ENCODE measurements around the gene ESR1. TPM values are rescaled to one million over a fixed set of nuclear protein-coding genes. Genes with fewer than 3 reads are reported as not detected.
A peak's percentile ranks its signal among the peaks of the same experiment; 100 is the strongest.
"Not testable (repeated sequence)": the region's sequence is repeated elsewhere in the genome, so short reads cannot be mapped to it uniquely, and the experiment has no call there.

The ESR1 gene
- total RNA-seq, 2 donors from 2014 or later, result 0.16 to 1.3 TPM

GRCh38 chr6:152136449-152136825 is 329.0 kb downstream of the ESR1 start:
- peaks cover 0 to 28% of the 10 kb centered on the region in 2 donors for H3K36me3 Mint-ChIP-seq
- H3K27ac Mint-ChIP-seq, result no peak overlapping the region
- H3K9me3 Mint-ChIP-seq, result no peaks in the 10 kb centered on the region
- ATAC-seq (no peak), DNase-seq (ENCODE audit: low spot score in 2 of 2) (no peak)

GRCh38 chr6:152138344-152138743 is 330.9 kb downstream of the ESR1 start:
- H3K9me3 Mint-ChIP-seq; ATAC-seq; DNase-seq (ENCODE audit: low spot score in 2 of 2): not testable (repeated sequence)
- Mint-ChIP-seq H3K36me3 (peaks cover 0 to 20% of the 10 kb centered on the region in 2 donors), H3K27ac (peak overlapping the region in 1 of 2 donors; percentile 57)

- no peak overlapping the region for H3K27ac Mint-ChIP-seq
- H3K36me3 Mint-ChIP-seq, result peaks cover 4 to 7% of the 10 kb centered on the region in 2 donors
- ATAC-seq (no peak), DNase-seq (ENCODE audit: low spot score in 2 of 2) (no peak)
- H3K9me3 Mint-ChIP-seq, result no peaks in the 10 kb centered on the region
Measured at GRCh38 chr6:152142105-152142504, 334.6 kb downstream of the ESR1 start.

- Mint-ChIP-seq H3K9me3 (no peaks in the 10 kb centered on the region), H3K27ac (no peak overlapping the region), H3K36me3 (peaks cover 7 to 16% of the 10 kb centered on the region in 2 donors)
- no peak for ATAC-seq
- DNase-seq (ENCODE audit: low spot score in 2 of 2), result no peak
Measured at GRCh38 chr6:152143359-152143758, 335.9 kb downstream of the ESR1 start.

- DNase-seq (ENCODE audit: low spot score in 2 of 2) (no peak), ATAC-seq (no peak)
- Mint-ChIP-seq H3K9me3 (no peaks in the 10 kb centered on the region), H3K27ac (no peak overlapping the region), H3K36me3 (peaks cover 7 to 24% of the 10 kb centered on the region in 2 donors)
Measured at GRCh38 chr6:152146385-152146784, 338.9 kb downstream of the ESR1 start.

GRCh38 chr6:152147269-152147668 is 339.8 kb downstream of the ESR1 start:
- H3K36me3 Mint-ChIP-seq, result peaks cover 7 to 32% of the 10 kb centered on the region in 2 donors
- DNase-seq (ENCODE audit: low spot score in 2 of 2) (no peak), ATAC-seq (no peak)
- no peaks in the 10 kb centered on the region for H3K9me3 Mint-ChIP-seq
- H3K27ac Mint-ChIP-seq, result peak overlapping the region; percentile 29 to 91

GRCh38 chr6:152148412-152148811 is 340.9 kb downstream of the ESR1 start:
- ATAC-seq (no peak), DNase-seq (ENCODE audit: low spot score in 2 of 2) (no peak)
- no peaks in the 10 kb centered on the region for H3K9me3 Mint-ChIP-seq
- no peak overlapping the region for H3K27ac Mint-ChIP-seq
- peaks cover 7 to 32% of the 10 kb centered on the region in 2 donors for H3K36me3 Mint-ChIP-seq

GRCh38 chr6:152150196-152150595 is 342.7 kb downstream of the ESR1 start:
- no peak for DNase-seq (ENCODE audit: low spot score in 2 of 2)
- Mint-ChIP-seq H3K36me3 (peaks cover 7 to 32% of the 10 kb centered on the region in 2 donors), H3K9me3 (no peaks in the 10 kb centered on the region), H3K27ac (no peak overlapping the region)
- no peak for ATAC-seq

GRCh38 chr6:152151920-152152319 is 344.4 kb downstream of the ESR1 start:
- no peak for DNase-seq (ENCODE audit: low spot score in 2 of 2)
- Mint-ChIP-seq H3K36me3 (peaks cover 8 to 27% of the 10 kb centered on the region in 2 donors), H3K9me3 (no peaks in the 10 kb centered on the region), H3K27ac (no peak overlapping the region)
- no peak for ATAC-seq

- DNase-seq (ENCODE audit: low spot score in 2 of 2), result no peak
- no peak overlapping the region for H3K27ac Mint-ChIP-seq
- ATAC-seq, result no peak
- H3K36me3 Mint-ChIP-seq, result peaks cover 6 to 16% of the 10 kb centered on the region in 2 donors
- H3K9me3 Mint-ChIP-seq, result no peaks in the 10 kb centered on the region
Measured at GRCh38 chr6:152154559-152155356, 347.3 kb downstream of the ESR1 start.

- Mint-ChIP-seq H3K9me3 (no peaks in the 10 kb centered on the region), H3K36me3 (peaks cover 6 to 13% of the 10 kb centered on the region in 2 donors), H3K27ac (peak overlapping the region in 1 of 2 donors; percentile 81)
- no peak for ATAC-seq
- no peak for DNase-seq (ENCODE audit: low spot score in 2 of 2)
Measured at GRCh38 chr6:152155792-152156191, 348.3 kb downstream of the ESR1 start.

- Mint-ChIP-seq H3K27ac (peak overlapping the region; percentile 65 to 97), H3K36me3 (peaks cover 6 to 18% of the 10 kb centered on the region in 2 donors), H3K9me3 (no peaks in the 10 kb centered on the region)
- no peak for DNase-seq (ENCODE audit: low spot score in 2 of 2)
- ATAC-seq, result peak; percentile 88 to 99
Measured at GRCh38 chr6:152160346-152160745, 352.9 kb downstream of the ESR1 start.

- Mint-ChIP-seq H3K27ac (peak overlapping the region in 1 of 2 donors; percentile 80), H3K36me3 (peaks cover 6 to 18% of the 10 kb centered on the region in 2 donors), H3K9me3 (no peaks in the 10 kb centered on the region)
- DNase-seq (ENCODE audit: low spot score in 2 of 2) (no peak), ATAC-seq (peak; percentile 62 to 83)
Measured at GRCh38 chr6:152161501-152161900, 354.0 kb downstream of the ESR1 start.

GRCh38 chr6:152164957-152165356 is 357.5 kb downstream of the ESR1 start:
- peaks cover 9 to 29% of the 10 kb centered on the region in 2 donors for H3K36me3 Mint-ChIP-seq
- H3K9me3 Mint-ChIP-seq, result no peaks in the 10 kb centered on the region
- no peak for ATAC-seq
- H3K27ac Mint-ChIP-seq, result no peak overlapping the region
- no peak for DNase-seq (ENCODE audit: low spot score in 2 of 2)

GRCh38 chr6:152166497-152166896 is 359.0 kb downstream of the ESR1 start:
- Mint-ChIP-seq H3K9me3 (peaks cover 0 to 10% of the 10 kb centered on the region in 2 donors), H3K36me3 (peaks cover 13 to 38% of the 10 kb centered on the region in 2 donors), H3K27ac (no peak overlapping the region)
- DNase-seq (ENCODE audit: low spot score in 2 of 2) (no peak), ATAC-seq (no peak)

- H3K27ac Mint-ChIP-seq, result no peak overlapping the region
- DNase-seq (ENCODE audit: low spot score in 2 of 2) (no peak), ATAC-seq (no peak)
- H3K36me3 Mint-ChIP-seq, result peaks cover 13 to 42% of the 10 kb centered on the region in 2 donors
- peaks cover 0 to 10% of the 10 kb centered on the region in 2 donors for H3K9me3 Mint-ChIP-seq
Measured at GRCh38 chr6:152166897-152167296, 359.4 kb downstream of the ESR1 start.

GRCh38 chr6:152167641-152168603 is 360.4 kb downstream of the ESR1 start:
- Mint-ChIP-seq H3K9me3 (peaks cover 0 to 10% of the 10 kb centered on the region in 2 donors), H3K27ac (no peak overlapping the region), H3K36me3 (peaks cover 13 to 48% of the 10 kb centered on the region in 2 donors)
- DNase-seq (ENCODE audit: low spot score in 2 of 2) (no peak), ATAC-seq (no peak)

Measured in activated naive CD4-positive, alpha-beta T cell treated with anti-CD3 and anti-CD28 coated beads, Interleukin-2, amount 50 U/mL, for 72 hours (primary cell).